Panc1 (cell line): ENCODE measurements around the gene MSX1. TPM values are rescaled to one million over a fixed set of nuclear protein-coding genes. Genes with fewer than 3 reads are reported as not detected.

Experiments
- ATAC-seq: fragments of 200-7000 bp; cut with Tn5 transposase; 2 replicates; pipeline ENCODE4 v1.9.1; 2020; ENCODE audit warnings: mild to moderate bottlenecking, moderate library complexity
- BruUV-seq: library from RNA; stranded (reverse); fragments of 400-500 nt; replicated peaks from 2 replicates; lab custom pipeline; 2021; lab: Mats Ljungman, UMichigan
- CTCF ChIA-PET: fragments of 300-600 bp; sonication (Branson Sonifier 250); formaldehyde crosslinking; loops from one replicate; lab custom pipeline; 2022; ENCODE audit warnings: antibody characterized with exemption; lab: Charles Lee
- POLR2A ChIA-PET: fragments of 300-600 bp; sonication (Branson Sonifier 250); formaldehyde crosslinking; loops from one replicate; lab custom pipeline; 2022; ENCODE audit warnings: antibody characterized with exemption; lab: Charles Lee
- DNase-seq: peaks from one replicate; pipeline ENCODE4 v3.0.0-alpha.2; 2010; ENCODE audit warnings: low read depth, low spot score
- H3K27ac ChIP-seq: 2 replicates; pipeline ENCODE4 v1.5.1; 2011; ENCODE audit warnings: mild to moderate bottlenecking, low read length, inconsistent platforms
- H3K27me3 ChIP-seq: fragments of 200-500 bp; sonication (Bioruptor generic); 2 replicates; pipeline ENCODE4 v1.6.0; 2014; ENCODE audit warnings: low read length, inconsistent platforms; ENCODE audit not compliant: control insufficient read depth, insufficient read depth
- H3K36me3 ChIP-seq: fragments of 200-500 bp; sonication (Bioruptor generic); 2 replicates; pipeline ENCODE4 v1.5.1; 2014; ENCODE audit warnings: inconsistent platforms, mild to moderate bottlenecking, low read length, moderate library complexity; ENCODE audit not compliant: control insufficient read depth, insufficient read depth
- H3K4me1 ChIP-seq: 2 replicates; pipeline ENCODE4 v1.5.1; 2011; ENCODE audit warnings: inconsistent platforms, mild to moderate bottlenecking, low read length, moderate library complexity; ENCODE audit not compliant: control insufficient read depth, insufficient read depth
- H3K4me3 ChIP-seq, 2 experiments: 2 replicates each; pipeline ENCODE4 v1.5.1; 2011 to 2012; ENCODE audit warnings: low read depth in 2 of 2, low read length in 2 of 2, mild to moderate bottlenecking in 2 of 2, inconsistent platforms in 1 of 2, moderate library complexity in 1 of 2
- H3K9me3 ChIP-seq: fragments of 200-500 bp; sonication (Bioruptor generic); 2 replicates; pipeline ENCODE4 v1.5.1; 2014; ENCODE audit warnings: low read depth, mild to moderate bottlenecking, inconsistent platforms, low read length, moderate library complexity; ENCODE audit not compliant: control insufficient read depth, insufficient read depth
- CTCF ChIP-seq: fragments of 450-650 bp; IDR thresholded peaks from 2 replicates; pipeline ENCODE4 v1.5.1; 2017; ENCODE audit warnings: mild to moderate bottlenecking
- POLR2AphosphoS5 ChIP-seq: IDR thresholded peaks from 2 replicates; pipeline ENCODE4 v1.6.1; 2012; ENCODE audit warnings: mild to moderate bottlenecking, low read depth, low read length, moderate library complexity
- REST ChIP-seq, 2 experiments: IDR thresholded peaks; 2 replicates each; pipeline ENCODE4 v1.6.1; 2011 to 2012; ENCODE audit warnings: low read depth in 2 of 2, control low read depth in 1 of 2, low read length in 1 of 2, mild to moderate bottlenecking in 1 of 2, moderate library complexity in 1 of 2; ENCODE audit not compliant: insufficient read depth in 1 of 2
- SIN3A ChIP-seq: IDR thresholded peaks from 2 replicates; pipeline ENCODE4 v1.6.1; 2012; ENCODE audit warnings: low read depth, mild to moderate bottlenecking, low read length, moderate library complexity, borderline replicate concordance; ENCODE audit not compliant: insufficient read depth
- TCF7L2 ChIP-seq: IDR thresholded peaks from 2 replicates; pipeline ENCODE4 v1.6.1; 2011; ENCODE audit warnings: mild to moderate bottlenecking, low read depth, low read length, inconsistent platforms
- in situ Hi-C: cut with HindIII; loops from 2 replicates; pipeline ENCODE4 v1.10.0; 2016; ENCODE audit warnings: low sequenced_read_pairs, low pct_unique_long_range_greater_than_20kb
- intact Hi-C: fragments of 100-400 bp; cut with micrococcal nuclease; formaldehyde crosslinking; loops from one replicate; pipeline ENCODE4 v1.10.0; 2022; ENCODE audit not compliant: unreplicated experiment
- total RNA-seq: library from RNA; stranded (reverse); gene quantifications from one replicate; pipeline ENCODE4 v1.2.1, GENCODE V29; 2021; ENCODE audit not compliant: unreplicated experiment

The MSX1 gene
- total RNA-seq, 1 experiment from 2014 or later, result 3.4 TPM

- CTCF ChIA-PET, result no interaction called here
Measured at GRCh38 chr4:4875611-4876010, 16.1 kb downstream of the MSX1 start.

GRCh38 chr4:4876945-4877661 is 17.6 kb downstream of the MSX1 start:
- Histone ChIP-seq H3K9me3 (no peaks in the 10 kb centered on the region), H3K4me1 (no peaks in the 10 kb centered on the region), H3K36me3 (no peaks in the 10 kb centered on the region), H3K27ac (no peak overlapping the region), H3K4me3 (no peak overlapping the region), H3K27me3 (no peaks in the 10 kb centered on the region; the same call in 1 of the 2 replicates)
- ATAC-seq, result no peak
- TF ChIP-seq POLR2AphosphoS5, result no peak
- TF ChIP-seq CTCF, result no peak
- no peak for TF ChIP-seq TCF7L2
- in situ Hi-C loops, result no loop called here
- CTCF ChIA-PET, result no interaction called here
- intact Hi-C loops, result loop anchor here (10.0 kb wide), 1 partner anchor 202 kb away; no protein-coding TSS in a partner anchor
- no TSS peak for BruUV-seq
- POLR2A ChIA-PET, result no interaction called here
- no peak for DNase-seq

More at GRCh38 chr4:4875611-4876010, 16.1 kb downstream of the MSX1 start:
- in situ Hi-C loops (no loop called here), intact Hi-C loops (loop anchor here (10.0 kb wide), 1 partner anchor 201 kb away; no protein-coding TSS in a partner anchor)
- Histone ChIP-seq H3K27ac (no peak overlapping the region), H3K4me1 (no peaks in the 10 kb centered on the region), H3K36me3 (no peaks in the 10 kb centered on the region), H3K9me3 (no peaks in the 10 kb centered on the region), H3K27me3 (peaks cover 2% of the 10 kb centered on the region; the same call in 1 of the 2 replicates), H3K4me3 (no peak overlapping the region)
- ATAC-seq (no peak), DNase-seq (no peak)
- no TSS peak for BruUV-seq
- POLR2A ChIA-PET, result interaction anchor here (0.6 kb wide), 1 partner anchor 26 kb away, joined by 4 read pairs; no protein-coding TSS in a partner anchor
- no peak for TF ChIP-seq REST (IDR thresholded peaks at IDR 0.05; ENCODE audit: insufficient read depth in 1 of 2, low read depth in 2 of 2, low read length in 1 of 2)
- no peak for TF ChIP-seq TCF7L2
- no peak for TF ChIP-seq SIN3A
- no peak for TF ChIP-seq CTCF
- TF ChIP-seq POLR2AphosphoS5, result no peak
